A549 treated with GW870086 at 1 μM for 4 hours (cell line): ENCODE measurements around the gene AVL9. TPM values are rescaled to one million over a fixed set of nuclear protein-coding genes. Genes with fewer than 3 reads are reported as not detected.

Source experiments
- total RNA-seq: library from RNA; stranded (reverse); fragments of 200-300 nt; extraction: Qiagen RNA extraction; gene quantifications from 5 replicates; pipeline ENCODE4 v1.2.3, GENCODE V29; 2022; ENCODE audit warnings: low read depth

AVL9 gene
- total RNA-seq: 21.7 to 32.8 TPM (median 30.2 TPM) in 5 replicates

DNA sequence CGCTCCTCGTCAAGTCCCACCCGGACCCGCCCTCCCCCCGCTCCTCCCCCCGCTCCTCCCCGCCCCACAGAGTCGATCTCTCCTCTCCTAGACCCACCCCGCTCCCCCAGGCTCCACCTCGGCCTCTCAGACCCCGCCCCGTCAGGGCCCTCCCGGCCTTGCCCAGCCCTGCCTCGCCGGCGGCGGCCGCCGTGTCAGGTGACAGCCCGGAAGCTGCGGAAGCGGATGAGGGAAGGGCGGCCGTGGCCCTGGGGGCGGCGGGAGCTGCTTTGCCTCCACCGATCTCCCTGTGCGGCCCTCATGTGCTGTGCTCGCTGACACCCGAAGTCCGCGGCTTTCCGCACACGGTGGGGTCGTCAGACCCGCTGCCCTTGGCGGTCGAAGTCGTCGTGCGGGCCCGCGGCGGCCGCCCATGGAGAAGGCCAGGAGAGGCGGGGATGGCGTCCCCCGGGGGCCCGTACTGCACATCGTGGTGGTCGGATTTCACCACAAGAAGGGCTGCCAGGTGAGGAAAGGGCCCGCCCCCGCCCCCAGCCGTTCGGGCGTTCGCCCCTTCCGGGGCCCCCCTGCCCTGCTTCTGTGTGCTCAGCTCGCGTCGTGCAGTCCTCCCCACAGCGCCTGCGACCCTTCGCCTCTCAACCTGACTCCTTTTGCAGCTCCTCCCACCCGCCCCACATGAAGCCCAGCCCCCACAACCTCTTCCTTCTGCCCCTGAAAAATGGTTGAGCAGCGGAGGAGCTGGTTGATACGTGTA, at the start of gene AVL9:
TSS of gene AVL9 (plus strand) at position 192 of the 754 bp plus-strand sequence. CDS start at position 413, 221 bp downstream.

DNA sequence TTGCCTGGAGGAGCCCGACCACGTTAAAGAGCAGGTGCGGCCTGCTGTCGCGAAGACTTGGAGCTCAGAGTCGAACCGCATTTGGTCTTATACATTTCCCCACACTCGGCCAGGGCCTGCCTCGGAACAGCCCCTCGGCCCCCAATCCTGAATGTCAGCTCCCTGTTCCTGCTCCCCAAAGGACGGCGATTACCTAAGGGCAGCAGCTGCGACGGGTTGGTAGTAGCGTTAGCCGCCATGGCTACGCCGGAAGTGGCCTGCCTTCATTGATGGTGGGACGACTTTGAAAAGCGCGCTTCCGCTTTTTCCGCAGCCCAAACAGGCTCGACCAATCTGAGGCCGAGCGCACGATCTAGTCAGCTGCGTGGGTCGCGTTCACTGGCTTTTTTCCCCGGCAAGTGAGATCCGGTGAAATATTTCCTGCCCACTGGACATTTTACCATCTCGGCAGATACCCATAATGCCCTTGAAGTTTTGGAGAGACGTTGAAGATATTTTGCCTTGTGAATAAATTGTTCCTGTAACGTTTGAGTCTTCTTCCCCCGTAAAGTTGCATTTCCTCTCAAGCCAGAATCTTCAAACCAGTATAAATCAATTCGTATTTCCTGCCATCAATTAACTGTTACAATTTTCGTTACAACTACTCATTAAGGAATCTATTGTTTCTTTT, 5.0 kb upstream of the AVL9 start, which contains the start of gene LSM5:
TSS of gene LSM5 (minus strand) at position 254 of the 670 bp plus-strand sequence. CDS start at position 239, 15 bp downstream.

Other genes with a start within 250 kb of the AVL9 start
- 72.6 to 110 TPM (median 99.2 TPM) in 5 replicates for gene LSM5, start 5.1 kb upstream of the AVL9 start, total RNA-seq